Testis (tissue), 3 donors: Measurements from ENCODE around the gene TULP4. TPM values are rescaled to one million over a fixed set of nuclear protein-coding genes. Genes with fewer than 3 reads are reported as not detected.
"Not testable (repeated sequence)": the region's sequence is repeated elsewhere in the genome, so short reads cannot be mapped to it uniquely, and the experiment has no call there.

ENCODE experiments used
- DNase-seq: peaks from one replicate; pipeline ENCODE4 v3.0.0-alpha.2; 2019
- H3K27ac ChIP-seq, 2 donors: fragments of 200-600 bp; sonication (generic); one replicate each; pipeline ENCODE4 v1.5.1; 2019
- H3K27me3 ChIP-seq: fragments of 200-600 bp; sonication (generic); one replicate; pipeline ENCODE4 v1.5.1; 2019
- H3K36me3 ChIP-seq: fragments of 200-600 bp; sonication (generic); one replicate; pipeline ENCODE4 v1.5.1; 2017; ENCODE audit warnings: low read depth; ENCODE audit errors: missing control alignments
- H3K4me1 ChIP-seq: fragments of 200-600 bp; sonication (generic); one replicate; pipeline ENCODE4 v1.5.1; 2019
- H3K4me3 ChIP-seq, 2 donors: fragments of 200-600 bp; sonication (generic); one replicate each; pipeline ENCODE4 v1.5.1; 2017 to 2019
- H3K9me3 ChIP-seq: fragments of 200-600 bp; sonication (generic); one replicate; pipeline ENCODE4 v1.5.1; 2017
- CTCF ChIP-seq, 3 experiments: fragments of 450-650 bp in 2 of 3; fragments of 200-600 bp in 1 of 3; sonication (generic) in 1 of 3; IDR thresholded peaks; one replicate each; pipeline ENCODE4 v1.5.1; 2016 to 2019; ENCODE audit warnings: antibody characterized with exemption in 3 of 3, mild to moderate bottlenecking in 2 of 3, moderate library complexity in 1 of 3
- POLR2A ChIP-seq: fragments of 450-650 bp; IDR thresholded peaks from one replicate; pipeline ENCODE4 v1.6.1; 2017; ENCODE audit warnings: antibody characterized with exemption, mild to moderate bottlenecking, moderate library complexity
- WGBS, 2 donors: methylation state at CpG; one replicate each; pipeline ENCODE4 v1.1.5; 2018; 5-methylcytosine and 5-hydroxymethylcytosine counted together
- intact Hi-C: fragments of 100-400 bp; cut with DNase I; formaldehyde crosslinking; loops from one replicate; pipeline ENCODE4 v1.15.1; 2023; ENCODE audit warnings: low total_unique reads
- polyA plus RNA-seq: library from polyadenylated mRNA; stranded (reverse); fragments of 350-450 nt; fragmentation: Illumina TruSeq; extraction: RNeasy Lipid Tissue Mini Kit (QIAGEN cat#74804); gene quantifications from one replicate; pipeline ENCODE4 v1.2.3, GENCODE V29; 2014; ENCODE audit warnings: low read depth, low replicate concordance; ENCODE audit not compliant: insufficient read depth
- total RNA-seq, 2 donors: library from RNA; depleted of rRNA; stranded (reverse); fragments of >200 nt; gene quantifications; one replicate each; pipeline ENCODE4 v1.2.3, GENCODE V29; 2016

TULP4 gene
- total and polyA plus RNA-seq, 3 donors from 2014 or later, result 18.0 to 211 (median 116) TPM

DNA sequence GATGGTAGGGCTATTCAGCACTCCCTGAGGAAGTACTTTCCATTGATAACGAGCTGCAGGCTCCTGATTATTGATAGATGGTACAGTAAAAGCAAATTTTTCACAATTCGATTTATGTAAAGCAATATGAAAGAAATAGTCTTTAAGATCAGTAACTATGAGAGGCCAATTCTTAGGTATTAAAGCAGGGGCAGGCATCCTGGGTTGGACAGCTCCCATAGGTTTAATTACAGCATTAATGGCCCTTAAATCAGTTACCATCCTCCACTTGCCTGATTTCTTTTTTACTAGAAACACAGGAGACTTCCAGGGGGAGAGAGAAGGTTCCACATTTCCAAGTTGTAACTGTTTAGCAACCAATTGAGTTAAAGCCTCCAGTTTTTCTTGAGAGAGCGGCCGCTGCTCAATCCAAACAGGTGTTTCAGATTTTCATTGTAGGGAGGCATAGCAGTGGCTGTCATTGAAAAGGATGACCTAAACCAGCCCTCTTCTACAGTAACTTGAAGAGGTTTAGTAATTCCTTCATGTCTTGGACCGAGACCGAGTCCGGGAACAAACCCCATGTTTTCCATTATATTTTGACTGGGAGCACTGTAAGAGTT is 10.0 kb upstream of the TULP4 start:
- not testable (repeated sequence) for DNase-seq, H3K4me1 ChIP-seq
- WGBS, 2 donors, result 79 to 81% methylated on average over 7 of the region's 7 CpGs

DNA sequence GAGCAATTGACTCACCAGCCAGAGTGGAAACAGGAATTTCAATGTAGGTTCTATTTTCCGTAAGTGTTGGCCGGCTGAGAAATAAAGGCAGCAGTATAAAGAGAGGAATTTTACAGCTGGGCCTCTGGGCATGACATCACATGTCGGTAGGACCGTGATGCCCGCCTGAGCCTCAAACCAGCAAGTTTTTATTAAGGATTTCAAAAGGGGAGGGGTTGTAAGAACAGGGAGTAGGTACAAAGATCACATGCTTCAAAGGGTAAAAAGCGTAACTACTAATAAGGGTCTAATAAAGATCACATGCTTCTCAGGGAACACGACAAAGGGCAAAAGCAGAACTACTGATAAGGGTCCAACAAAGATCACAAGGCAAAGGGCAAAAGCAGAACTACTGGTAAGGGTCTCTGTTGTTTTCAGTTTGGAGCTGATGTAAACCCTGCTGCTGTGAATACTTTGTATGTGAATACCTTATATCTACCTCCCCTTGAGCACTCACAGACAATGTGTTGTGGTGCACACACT is 9.0 kb upstream of the TULP4 start:
- WGBS, 2 donors, result 65 to 70% methylated on average over 7 of the region's 7 CpGs
- Histone ChIP-seq H3K27ac (no peak overlapping the region), H3K27me3 (no peaks in the 10 kb centered on the region), H3K9me3 (no peaks in the 10 kb centered on the region), H3K36me3 (no peaks in the 10 kb centered on the region), H3K4me1 (no peaks in the 10 kb centered on the region), H3K4me3 (no peak overlapping the region)
- TF ChIP-seq POLR2A, result no peak
- TF ChIP-seq CTCF (IDR thresholded peaks at IDR 0.05), result no peak
- intact Hi-C loops, result no loop called here
- DNase-seq, result no peak

More for the DNA sequence above, 10.0 kb upstream of the TULP4 start:
- H3K27me3 ChIP-seq, H3K9me3 ChIP-seq, intact Hi-C loops, H3K4me3 ChIP-seq, H3K27ac ChIP-seq, H3K36me3 ChIP-seq: not testable (repeated sequence)

GRCh38 chr6:158304254-158304653 is 8.0 kb upstream of the TULP4 start:
- TF ChIP-seq CTCF (IDR thresholded peaks at IDR 0.05), result no peak
- TF ChIP-seq POLR2A, result no peak
- no peaks in the 10 kb centered on the region for H3K4me1 ChIP-seq
- no peak overlapping the region for H3K27ac ChIP-seq
- H3K27me3 ChIP-seq, result no peaks in the 10 kb centered on the region
- DNase-seq, result no peak
- H3K36me3 ChIP-seq, result no peaks in the 10 kb centered on the region
- no peak overlapping the region for H3K4me3 ChIP-seq
- intact Hi-C loops, result no loop called here
- no peaks in the 10 kb centered on the region for H3K9me3 ChIP-seq

GRCh38 chr6:158309814-158310213 is 2.5 kb upstream of the TULP4 start:
- TF ChIP-seq POLR2A, result no peak
- TF ChIP-seq CTCF (IDR thresholded peaks at IDR 0.05), result no peak
- no peak overlapping the region for H3K4me3 ChIP-seq
- no peaks in the 10 kb centered on the region for H3K36me3 ChIP-seq
- intact Hi-C loops, result no loop called here
- WGBS, 2 donors, result 90 to 93% methylated on average over 1 to 5 of the region's 5 CpGs
- no peaks in the 10 kb centered on the region for H3K9me3 ChIP-seq
- no peak overlapping the region for H3K27ac ChIP-seq
- DNase-seq, result no peak
- no peaks in the 10 kb centered on the region for H3K4me1 ChIP-seq
- H3K27me3 ChIP-seq, result no peaks in the 10 kb centered on the region

DNA sequence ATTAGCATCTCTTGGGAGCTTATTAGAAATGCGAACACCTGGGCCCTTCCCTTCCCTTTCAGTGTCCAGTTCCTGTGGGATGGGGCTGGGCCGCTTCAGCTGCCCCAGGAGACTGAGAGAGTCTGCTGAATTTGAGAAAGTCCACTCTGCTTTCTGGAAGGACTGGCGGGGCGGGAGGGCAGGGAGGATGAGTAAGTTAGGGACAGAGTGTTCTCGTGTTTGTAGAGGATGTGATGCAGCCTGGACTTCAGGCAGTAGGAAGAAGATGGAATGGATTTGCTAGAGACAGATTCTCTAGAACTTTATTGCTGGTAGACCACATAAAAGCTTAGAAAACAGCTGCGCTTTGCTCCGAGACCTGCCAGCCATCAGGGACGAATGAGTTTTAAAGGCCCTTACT is 1.1 kb upstream of the TULP4 start:
- Histone ChIP-seq H3K27me3 (no peaks in the 10 kb centered on the region), H3K27ac (peak overlapping the region; percentile 36 to 78), H3K4me1 (no peaks in the 10 kb centered on the region), H3K36me3 (no peaks in the 10 kb centered on the region), H3K9me3 (no peaks in the 10 kb centered on the region), H3K4me3 (no peak overlapping the region)
- WGBS, 2 donors, result 40 to 48% methylated on average over 8 of the region's 8 CpGs
- peak; percentile 74 for DNase-seq
- TF ChIP-seq CTCF (IDR thresholded peaks at IDR 0.05) (no peak), POLR2A (no peak)
- intact Hi-C loops, result no loop called here
